HG02588 (cell line): ENCODE measurements around the gene SLC17A9.

Experiments used
- ATAC-seq: cut with Tn5 transposase; IDR thresholded peaks from one replicate; pipeline ENCODE4 v1.9.1; 2021; ENCODE audit warnings: mild to moderate bottlenecking, moderate library complexity; ENCODE audit not compliant: unreplicated experiment

SLC17A9 gene

GRCh38 chr20:62980380-62980960, 28.0 kb downstream of the SLC17A9 start:
- no peak for ATAC-seq

GRCh38 chr20:62980970-62981369, 28.5 kb downstream of the SLC17A9 start:
- no peak for ATAC-seq

- no peak for ATAC-seq
Measured at GRCh38 chr20:62982124-62983075, 29.9 kb downstream of the SLC17A9 start.

GRCh38 chr20:62983210-62983609, 30.7 kb downstream of the SLC17A9 start:
- ATAC-seq, result no peak

- ATAC-seq, result no peak
Measured at GRCh38 chr20:62984666-62985443, 32.3 kb downstream of the SLC17A9 start.

GRCh38 chr20:62985444-62985778, 32.9 kb downstream of the SLC17A9 start:
- ATAC-seq, result no peak

GRCh38 chr20:62986257-62986800, 33.8 kb downstream of the SLC17A9 start:
- no peak for ATAC-seq

GRCh38 chr20:62987114-62987513, 34.6 kb downstream of the SLC17A9 start:
- ATAC-seq, result no peak

- ATAC-seq, result no peak
Measured at GRCh38 chr20:62989201-62989601, 36.7 kb downstream of the SLC17A9 start.

GRCh38 chr20:62990306-62990825, 37.9 kb downstream of the SLC17A9 start:
- no peak for ATAC-seq

- ATAC-seq, result no peak
Measured at GRCh38 chr20:62991196-62991807, 38.8 kb downstream of the SLC17A9 start.

- ATAC-seq, result no peak
Measured at GRCh38 chr20:62991863-62992262, 39.4 kb downstream of the SLC17A9 start.

- ATAC-seq, result no peak
Measured at GRCh38 chr20:62993856-62994494, 41.5 kb downstream of the SLC17A9 start.

- no peak for ATAC-seq
Measured at GRCh38 chr20:62994869-62995281, 42.4 kb downstream of the SLC17A9 start.

- ATAC-seq, result no peak
Measured at GRCh38 chr20:62995481-62995880, 43.0 kb downstream of the SLC17A9 start.

- no peak for ATAC-seq
Measured at GRCh38 chr20:62995898-62996595, 43.5 kb downstream of the SLC17A9 start.

GRCh38 chr20:62996596-62996982, 44.1 kb downstream of the SLC17A9 start:
- no peak for ATAC-seq

GRCh38 chr20:62997417-62998035, 45.0 kb downstream of the SLC17A9 start:
- ATAC-seq, result no peak

- no peak for ATAC-seq
Measured at GRCh38 chr20:62998449-62998848, 45.9 kb downstream of the SLC17A9 start.
